HCT116 (cell line): Measurements from ENCODE around the gene NPPC. TPM values are rescaled to one million over a fixed set of nuclear protein-coding genes. Genes with fewer than 3 reads are reported as not detected.

Source experiments
- ATAC-seq: fragments of 200-7000 bp; cut with Tn5 transposase; 2 replicates; pipeline ENCODE4 v1.9.1; 2020; ENCODE audit warnings: mild to moderate bottlenecking, moderate library complexity
- BruUV-seq: library from RNA; stranded (reverse); fragments of 400-500 nt; replicated peaks from 2 replicates; lab custom pipeline; 2021; lab: Mats Ljungman, UMichigan
- CTCF ChIA-PET: fragments of 300-600 bp; sonication (Branson Sonifier 250); formaldehyde crosslinking; loops from one replicate; lab custom pipeline; 2021; ENCODE audit warnings: antibody characterized with exemption; lab: Charles Lee
- POLR2A ChIA-PET: fragments of 300-600, 350-600 bp; sonication (Branson Sonifier 250); formaldehyde crosslinking; loops from one replicate; lab custom pipeline; 2021; ENCODE audit warnings: antibody characterized with exemption; lab: Charles Lee
- RAD21 ChIA-PET, 2 experiments: fragments of 300-600 bp; sonication (Branson Sonifier 250); formaldehyde crosslinking; loops; one replicate each; lab custom pipeline; 2023; ENCODE audit warnings: low total read pairs in 2 of 2; ENCODE audit not compliant: uncharacterized antibody in 2 of 2, unreplicated experiment in 2 of 2, low non-redundant PET in 1 of 2; lab: Charles Lee
- DNase-seq: peaks from one replicate; pipeline ENCODE4 v3.0.0-alpha.2; 2010; ENCODE audit warnings: low read depth, low spot score
- H2AFZ ChIP-seq: fragments of 200-600 bp; shearing (Covaris generic), sonication (generic); 2 replicates; pipeline ENCODE4 v1.6.1; 2017; ENCODE audit warnings: low read depth, mixed run types, mixed read lengths, antibody characterized with exemption, low read length; ENCODE audit not compliant: poor library complexity, severe bottlenecking
- H3K27ac ChIP-seq: 2 replicates; pipeline ENCODE4 v1.5.1; 2012; ENCODE audit warnings: low read depth, low read length
- H3K27me3 ChIP-seq: fragments of 200-600 bp; sonication (generic); 2 replicates; pipeline ENCODE4 v1.6.1; 2016; ENCODE audit warnings: mixed run types, low read length, mixed read lengths; ENCODE audit not compliant: insufficient read depth
- H3K36me3 ChIP-seq, 2 experiments: fragments of 200-500 bp in 1 of 2; fragments of 200-600 bp in 1 of 2; sonication (Bioruptor generic) in 1 of 2; sonication (generic) in 1 of 2; 2 replicates each; pipeline versions ENCODE4 v1.5.1 to v1.6.1; 2014 to 2016; ENCODE audit warnings: low read length in 2 of 2, inconsistent platforms in 1 of 2, mixed read lengths in 1 of 2, mixed run types in 1 of 2; ENCODE audit not compliant: insufficient read depth in 2 of 2, control insufficient read depth in 1 of 2
- H3K4me1 ChIP-seq, 2 experiments: fragments of 200-600 bp in 1 of 2; sonication (generic) in 1 of 2; 2 replicates each; pipeline versions ENCODE4 v1.5.1 to v1.6.1; 2012 to 2017; ENCODE audit warnings: low read length in 2 of 2, inconsistent platforms in 1 of 2, mild to moderate bottlenecking in 1 of 2, mixed read lengths in 1 of 2, mixed run types in 1 of 2, moderate library complexity in 1 of 2; ENCODE audit not compliant: insufficient read depth in 2 of 2, control insufficient read depth in 1 of 2
- H3K4me2 ChIP-seq: fragments of 200-600 bp; sonication (generic); 2 replicates; pipeline ENCODE4 v1.6.1; 2017; ENCODE audit warnings: mixed run types, low read length, mixed read lengths
- H3K4me3 ChIP-seq, 2 experiments: fragments of 200-600 bp in 1 of 2; sonication (generic) in 1 of 2; replicated peaks in 1 of 2; 2 replicates each; pipeline ENCODE4 v1.5.1; 2011 to 2016; ENCODE audit warnings: low read length in 2 of 2, control low read depth in 1 of 2, low read depth in 1 of 2, mild to moderate bottlenecking in 1 of 2, mixed read lengths in 1 of 2, mixed run types in 1 of 2
- H3K79me2 ChIP-seq: fragments of 200-600 bp; sonication (generic); 2 replicates; pipeline ENCODE4 v1.6.1; 2017; ENCODE audit warnings: mild to moderate bottlenecking, mixed run types, low read length, moderate library complexity, mixed read lengths; ENCODE audit not compliant: insufficient read depth
- H3K9ac ChIP-seq: fragments of 200-600 bp; sonication (generic); 2 replicates; pipeline ENCODE4 v1.6.1; 2016; ENCODE audit warnings: low read length, mixed read lengths
- H3K9me2 ChIP-seq: fragments of 200-600 bp; sonication (generic), shearing (Covaris generic); 2 replicates; pipeline ENCODE4 v1.6.1; 2017; ENCODE audit warnings: mixed run types, mild to moderate bottlenecking, moderate library complexity; ENCODE audit not compliant: insufficient read depth
- H3K9me3 ChIP-seq, 2 experiments: fragments of 200-500 bp in 1 of 2; fragments of 200-600 bp in 1 of 2; sonication (Bioruptor generic) in 1 of 2; sonication (generic) in 1 of 2; 2 replicates each; pipeline ENCODE4 v1.6.1; 2014 to 2017; ENCODE audit warnings: low read length in 2 of 2, mixed read lengths in 2 of 2, inconsistent platforms in 1 of 2, low read depth in 1 of 2, mild to moderate bottlenecking in 1 of 2, mixed run types in 1 of 2, moderate library complexity in 1 of 2; ENCODE audit not compliant: control insufficient read depth in 1 of 2, insufficient read depth in 1 of 2
- H4K20me1 ChIP-seq: fragments of 200-600 bp; sonication (generic), shearing (Covaris generic); 2 replicates; pipeline ENCODE4 v1.6.1; 2017; ENCODE audit warnings: mixed run types, mild to moderate bottlenecking, moderate library complexity; ENCODE audit not compliant: insufficient read depth
- CBX3 ChIP-seq: IDR thresholded peaks from 2 replicates; pipeline ENCODE4 v1.6.1; 2012; ENCODE audit warnings: low read depth
- ELF1 ChIP-seq: IDR thresholded peaks from 2 replicates; pipeline ENCODE4 v1.6.1; 2012; ENCODE audit warnings: low read depth, borderline replicate concordance
- EZH2phosphoT487 ChIP-seq: fragments of 200-600 bp; IDR thresholded peaks from 2 replicates; pipeline ENCODE4 v1.6.1; 2018; ENCODE audit warnings: antibody characterized with exemption, borderline replicate concordance
- JUND ChIP-seq: IDR thresholded peaks from 2 replicates; pipeline ENCODE4 v1.6.1; 2012
- POLR2A ChIP-seq: IDR thresholded peaks from 2 replicates; pipeline ENCODE4 v1.7.0; 2011; ENCODE audit warnings: borderline replicate concordance; ENCODE audit not compliant: insufficient read depth, insufficient read length; ENCODE audit errors: extremely low read depth
- RAD21 ChIP-seq: IDR thresholded peaks from 2 replicates; pipeline ENCODE4 v1.6.1; 2012; ENCODE audit warnings: low read depth, mild to moderate bottlenecking
- SIN3A ChIP-seq: IDR thresholded peaks from 2 replicates; pipeline ENCODE4 v1.6.1; 2012; ENCODE audit warnings: low read depth
- SRF ChIP-seq: IDR thresholded peaks from 2 replicates; pipeline ENCODE4 v1.6.1; 2012; ENCODE audit warnings: low read depth
- intact Hi-C: fragments of 100-400 bp; cut with micrococcal nuclease; formaldehyde crosslinking; loops from 2 replicates; pipeline ENCODE4 v1.10.0; 2022
- total RNA-seq: library from RNA; stranded (reverse); gene quantifications from one replicate; pipeline ENCODE4 v1.2.1, GENCODE V29; 2021; ENCODE audit not compliant: unreplicated experiment
- TF ChIP-seq, protein P1 (sequence below): IDR thresholded peaks from 2 replicates; pipeline ENCODE4 v1.6.1; 2012
- TF ChIP-seq, protein P2 (sequence below): IDR thresholded peaks from 2 replicates; pipeline ENCODE4 v1.6.1; 2012; ENCODE audit warnings: low read depth
- TF ChIP-seq, protein P3 (sequence below): IDR thresholded peaks from 2 replicates; pipeline ENCODE4 v1.6.1; 2011; ENCODE audit warnings: mild to moderate bottlenecking, low read length, moderate library complexity; ENCODE audit not compliant: insufficient replicate concordance; ENCODE audit errors: extremely low read depth

The NPPC gene
- total RNA-seq, 1 experiment from 2014 or later: 0.52 TPM

DNA sequence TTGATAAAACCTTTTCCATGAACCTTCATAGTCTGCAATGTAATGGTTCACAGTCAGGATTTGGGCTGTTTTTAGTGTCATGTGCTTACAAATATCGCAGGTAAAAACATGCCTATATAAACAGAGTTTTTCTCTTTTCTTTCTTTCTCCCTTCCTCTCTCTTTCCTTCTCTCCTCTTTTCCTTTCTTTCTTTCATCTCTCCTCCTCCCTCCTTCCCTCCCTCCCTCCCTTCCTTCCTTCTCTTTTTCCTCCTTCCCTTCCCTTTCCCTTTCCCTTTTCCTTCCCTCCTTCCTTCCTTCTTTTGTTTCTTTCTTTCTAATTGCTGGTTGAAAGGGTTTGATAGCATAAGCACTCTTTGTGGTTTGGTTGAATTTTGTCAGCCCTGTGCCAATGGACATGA, 9.6 kb upstream of the NPPC start:
- ChIA-PET RAD21 (no interaction called here), CTCF (interaction anchor here (1.0 to 1.6 kb wide), 3 partner anchors 8 to 10 kb away, joined by 3 to 8 read pairs (median 4); no protein-coding TSS in a partner anchor)
- no peak for ATAC-seq

More for the DNA sequence above, 9.6 kb upstream of the NPPC start:
- H3K4me2 ChIP-seq: no peak overlapping the region
- H3K4me1 ChIP-seq: no peaks in the 10 kb centered on the region
- H3K79me2 ChIP-seq: no peaks in the 10 kb centered on the region
- H3K27ac ChIP-seq: no peak overlapping the region
- H2AFZ ChIP-seq: no peak overlapping the region
- H3K9me3 ChIP-seq: no peaks in the 10 kb centered on the region
- no peak overlapping the region for H3K4me3 ChIP-seq
- no peak for DNase-seq
- no peaks in the 10 kb centered on the region for H4K20me1 ChIP-seq
- H3K27me3 ChIP-seq: no peaks in the 10 kb centered on the region
- no peak overlapping the region for H3K9ac ChIP-seq
- POLR2A ChIA-PET: no interaction called here
- no TSS peak for BruUV-seq
- TF ChIP-seq POLR2A: no peak
- no peak for TF ChIP-seq JUND
- TF ChIP-seq, protein P1, sequence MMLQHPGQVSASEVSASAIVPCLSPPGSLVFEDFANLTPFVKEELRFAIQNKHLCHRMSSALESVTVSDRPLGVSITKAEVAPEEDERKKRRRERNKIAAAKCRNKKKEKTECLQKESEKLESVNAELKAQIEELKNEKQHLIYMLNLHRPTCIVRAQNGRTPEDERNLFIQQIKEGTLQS: no peak
- TF ChIP-seq SRF: no peak
- TF ChIP-seq, protein P2, sequence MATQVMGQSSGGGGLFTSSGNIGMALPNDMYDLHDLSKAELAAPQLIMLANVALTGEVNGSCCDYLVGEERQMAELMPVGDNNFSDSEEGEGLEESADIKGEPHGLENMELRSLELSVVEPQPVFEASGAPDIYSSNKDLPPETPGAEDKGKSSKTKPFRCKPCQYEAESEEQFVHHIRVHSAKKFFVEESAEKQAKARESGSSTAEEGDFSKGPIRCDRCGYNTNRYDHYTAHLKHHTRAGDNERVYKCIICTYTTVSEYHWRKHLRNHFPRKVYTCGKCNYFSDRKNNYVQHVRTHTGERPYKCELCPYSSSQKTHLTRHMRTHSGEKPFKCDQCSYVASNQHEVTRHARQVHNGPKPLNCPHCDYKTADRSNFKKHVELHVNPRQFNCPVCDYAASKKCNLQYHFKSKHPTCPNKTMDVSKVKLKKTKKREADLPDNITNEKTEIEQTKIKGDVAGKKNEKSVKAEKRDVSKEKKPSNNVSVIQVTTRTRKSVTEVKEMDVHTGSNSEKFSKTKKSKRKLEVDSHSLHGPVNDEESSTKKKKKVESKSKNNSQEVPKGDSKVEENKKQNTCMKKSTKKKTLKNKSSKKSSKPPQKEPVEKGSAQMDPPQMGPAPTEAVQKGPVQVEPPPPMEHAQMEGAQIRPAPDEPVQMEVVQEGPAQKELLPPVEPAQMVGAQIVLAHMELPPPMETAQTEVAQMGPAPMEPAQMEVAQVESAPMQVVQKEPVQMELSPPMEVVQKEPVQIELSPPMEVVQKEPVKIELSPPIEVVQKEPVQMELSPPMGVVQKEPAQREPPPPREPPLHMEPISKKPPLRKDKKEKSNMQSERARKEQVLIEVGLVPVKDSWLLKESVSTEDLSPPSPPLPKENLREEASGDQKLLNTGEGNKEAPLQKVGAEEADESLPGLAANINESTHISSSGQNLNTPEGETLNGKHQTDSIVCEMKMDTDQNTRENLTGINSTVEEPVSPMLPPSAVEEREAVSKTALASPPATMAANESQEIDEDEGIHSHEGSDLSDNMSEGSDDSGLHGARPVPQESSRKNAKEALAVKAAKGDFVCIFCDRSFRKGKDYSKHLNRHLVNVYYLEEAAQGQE: no peak
- no peak for TF ChIP-seq RAD21
- TF ChIP-seq ELF1: no peak
- TF ChIP-seq CBX3: no peak
- TF ChIP-seq EZH2phosphoT487: no peak
- TF ChIP-seq, protein P3, sequence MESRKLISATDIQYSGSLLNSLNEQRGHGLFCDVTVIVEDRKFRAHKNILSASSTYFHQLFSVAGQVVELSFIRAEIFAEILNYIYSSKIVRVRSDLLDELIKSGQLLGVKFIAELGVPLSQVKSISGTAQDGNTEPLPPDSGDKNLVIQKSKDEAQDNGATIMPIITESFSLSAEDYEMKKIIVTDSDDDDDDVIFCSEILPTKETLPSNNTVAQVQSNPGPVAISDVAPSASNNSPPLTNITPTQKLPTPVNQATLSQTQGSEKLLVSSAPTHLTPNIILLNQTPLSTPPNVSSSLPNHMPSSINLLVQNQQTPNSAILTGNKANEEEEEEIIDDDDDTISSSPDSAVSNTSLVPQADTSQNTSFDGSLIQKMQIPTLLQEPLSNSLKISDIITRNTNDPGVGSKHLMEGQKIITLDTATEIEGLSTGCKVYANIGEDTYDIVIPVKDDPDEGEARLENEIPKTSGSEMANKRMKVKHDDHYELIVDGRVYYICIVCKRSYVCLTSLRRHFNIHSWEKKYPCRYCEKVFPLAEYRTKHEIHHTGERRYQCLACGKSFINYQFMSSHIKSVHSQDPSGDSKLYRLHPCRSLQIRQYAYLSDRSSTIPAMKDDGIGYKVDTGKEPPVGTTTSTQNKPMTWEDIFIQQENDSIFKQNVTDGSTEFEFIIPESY: no peak
- no peak for TF ChIP-seq SIN3A
- TF ChIP-seq, all 23 proteins: peak for 0
- intact Hi-C loops: no loop called here
- Histone ChIP-seq H3K36me3 (no peaks in the 10 kb centered on the region), H3K9me2 (no peaks in the 10 kb centered on the region)
